Stimulated activated CD8-positive, alpha-beta memory T cell treated with anti-CD3 and anti-CD28 coated beads, Interleukin-7, amount 100 ng/mL, for 24 hours (primary cell): Measurements from ENCODE around the gene SPOP.
A peak's percentile ranks its signal among the peaks of the same experiment; 100 is the strongest.

ENCODE experiments used
- DNase-seq: peaks from one replicate; pipeline ENCODE4 v3.0.0-alpha.2; 2020; ENCODE audit warnings: low read depth

SPOP gene

DNA sequence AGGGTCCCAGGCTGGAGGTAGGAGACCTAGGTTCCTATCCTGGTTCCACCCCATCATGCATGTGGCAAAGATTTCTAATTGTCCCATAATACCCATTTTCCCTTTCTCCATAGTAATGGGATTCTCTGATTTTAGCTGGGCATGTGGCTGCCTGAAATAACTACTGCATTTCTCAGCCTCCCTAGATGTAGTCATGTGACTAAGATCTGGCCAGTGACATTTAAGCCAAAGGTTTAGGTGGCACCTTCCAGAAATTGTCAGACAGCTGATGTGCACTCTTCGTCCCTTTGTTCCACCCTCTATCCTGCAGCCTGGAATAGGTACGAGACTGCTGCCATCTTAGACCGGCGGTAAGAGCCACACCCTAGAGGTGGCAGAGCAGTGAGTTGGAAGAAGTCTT is 94.0 kb downstream of the SPOP start:
- no peak for DNase-seq

DNA sequence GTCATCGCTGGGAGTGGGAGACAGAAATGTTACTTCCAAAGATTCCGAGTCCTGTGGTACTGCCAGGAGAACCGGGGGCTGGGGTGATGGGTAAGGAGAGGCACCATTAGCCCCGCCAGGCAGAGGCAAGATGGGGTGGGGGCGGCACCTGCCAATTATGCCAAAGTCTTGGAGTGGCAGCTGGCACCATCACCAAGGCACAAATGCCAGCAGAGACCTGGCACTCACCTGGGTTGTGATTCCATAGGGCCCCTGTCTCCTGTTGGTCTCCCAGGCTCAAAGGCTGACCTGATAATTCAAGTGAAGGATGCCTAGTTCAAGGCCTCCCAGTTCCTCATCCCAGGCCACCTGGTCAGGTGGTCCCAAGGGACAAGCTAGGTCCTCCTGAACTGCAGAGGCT is 94.7 kb downstream of the SPOP start:
- no peak for DNase-seq

DNA sequence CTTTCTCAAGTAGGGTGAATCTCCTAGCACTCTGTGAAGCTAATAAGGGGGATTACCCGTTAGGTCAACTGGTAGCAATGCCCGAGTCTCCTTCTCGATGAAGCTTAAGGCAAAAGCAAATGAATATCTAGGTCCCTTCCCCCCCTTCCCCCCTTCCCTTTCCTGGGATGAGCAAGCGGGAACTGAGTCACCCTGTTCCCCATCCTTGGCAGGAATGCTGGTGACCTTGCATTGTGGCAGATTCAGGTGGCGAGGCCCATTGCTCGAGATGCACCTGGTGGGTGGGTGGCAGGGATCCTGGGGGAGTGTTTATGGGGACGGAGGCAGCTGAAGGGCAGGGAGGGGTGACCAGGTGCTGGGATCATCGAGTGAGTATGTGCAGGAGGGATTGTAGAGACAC is 95.1 kb downstream of the SPOP start:
- DNase-seq: no peak

DNA sequence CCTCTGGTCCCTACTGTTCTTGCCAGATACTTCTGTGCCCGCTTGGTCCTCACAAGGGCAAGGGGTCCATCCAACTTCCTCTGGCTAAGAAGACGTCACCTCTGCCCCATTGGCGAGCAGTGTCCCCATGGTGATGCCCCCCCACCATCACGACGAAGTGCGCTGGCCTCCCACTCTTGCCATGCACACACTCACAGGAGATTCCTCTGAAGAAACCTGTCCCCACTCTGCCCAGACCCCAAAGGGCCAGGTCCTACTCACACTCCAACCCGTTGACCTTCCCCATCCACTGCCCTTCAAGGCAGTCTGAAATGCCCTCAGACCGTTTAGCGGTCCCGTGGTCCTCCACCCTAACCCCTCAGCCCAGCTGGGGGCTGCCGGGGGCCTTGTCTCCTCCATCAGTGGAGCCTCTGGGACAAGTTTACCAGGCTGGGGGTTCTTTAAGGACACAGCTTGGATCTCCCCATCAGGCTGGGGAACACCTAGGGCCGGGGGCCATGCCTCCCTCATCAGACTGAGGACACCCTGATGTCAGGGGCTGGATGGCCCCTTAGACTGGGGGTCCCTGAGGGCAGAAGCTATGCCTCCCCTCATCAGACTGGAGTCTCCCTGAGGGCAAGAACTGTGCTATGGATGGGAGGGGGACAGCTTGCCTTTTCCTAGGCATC is 95.7 kb downstream of the SPOP start:
- no peak for DNase-seq

DNA sequence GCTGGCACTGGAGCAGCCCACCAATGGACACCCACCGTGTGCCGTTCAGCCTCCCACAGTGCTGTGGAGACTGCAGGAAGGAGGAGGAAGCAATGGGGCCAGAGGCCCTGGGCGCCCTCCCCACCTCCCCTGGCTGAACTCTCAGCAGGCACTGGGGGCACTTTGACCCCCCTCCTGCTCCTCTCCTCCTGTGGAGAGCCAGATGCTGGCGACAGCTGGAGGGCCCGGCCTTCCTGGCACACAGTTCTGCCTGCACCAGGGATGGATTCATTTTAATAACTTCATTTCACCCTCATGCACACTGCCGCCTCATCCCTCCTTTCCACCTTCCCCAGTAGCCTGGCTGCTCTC is 96.3 kb downstream of the SPOP start:
- DNase-seq: no peak

DNA sequence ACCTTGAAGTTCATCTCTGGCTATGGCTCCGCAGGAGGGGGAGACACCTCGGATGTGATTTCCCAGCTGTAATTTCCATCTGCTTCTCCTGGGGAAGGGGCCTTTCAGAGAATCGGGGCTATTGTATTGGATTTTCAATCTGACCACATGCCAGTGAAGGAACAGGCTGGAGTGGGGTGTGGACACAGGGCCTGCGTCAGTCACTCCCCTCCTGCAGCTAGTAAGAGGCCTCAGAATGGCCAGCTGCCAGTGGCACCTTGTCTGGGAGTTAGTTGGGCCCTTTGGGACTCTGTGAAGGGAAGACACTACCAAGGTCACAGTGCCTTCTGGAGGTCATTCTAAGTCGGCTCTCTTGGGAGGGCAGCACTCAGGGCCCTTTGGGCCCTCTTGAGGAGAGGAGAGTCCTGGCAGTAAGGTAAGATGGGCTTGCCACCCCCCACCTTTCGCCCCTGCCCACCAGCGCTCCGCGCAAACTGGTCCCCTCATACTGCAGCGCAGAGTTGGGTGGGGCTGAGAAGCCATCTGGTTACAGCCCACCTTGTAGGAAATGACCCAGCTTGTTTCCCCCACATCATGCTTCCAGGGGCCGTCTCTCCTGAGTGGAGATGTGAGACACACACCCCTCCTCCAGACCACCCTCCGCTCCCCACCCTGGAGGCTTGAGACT is 96.8 kb downstream of the SPOP start:
- no peak for DNase-seq

DNA sequence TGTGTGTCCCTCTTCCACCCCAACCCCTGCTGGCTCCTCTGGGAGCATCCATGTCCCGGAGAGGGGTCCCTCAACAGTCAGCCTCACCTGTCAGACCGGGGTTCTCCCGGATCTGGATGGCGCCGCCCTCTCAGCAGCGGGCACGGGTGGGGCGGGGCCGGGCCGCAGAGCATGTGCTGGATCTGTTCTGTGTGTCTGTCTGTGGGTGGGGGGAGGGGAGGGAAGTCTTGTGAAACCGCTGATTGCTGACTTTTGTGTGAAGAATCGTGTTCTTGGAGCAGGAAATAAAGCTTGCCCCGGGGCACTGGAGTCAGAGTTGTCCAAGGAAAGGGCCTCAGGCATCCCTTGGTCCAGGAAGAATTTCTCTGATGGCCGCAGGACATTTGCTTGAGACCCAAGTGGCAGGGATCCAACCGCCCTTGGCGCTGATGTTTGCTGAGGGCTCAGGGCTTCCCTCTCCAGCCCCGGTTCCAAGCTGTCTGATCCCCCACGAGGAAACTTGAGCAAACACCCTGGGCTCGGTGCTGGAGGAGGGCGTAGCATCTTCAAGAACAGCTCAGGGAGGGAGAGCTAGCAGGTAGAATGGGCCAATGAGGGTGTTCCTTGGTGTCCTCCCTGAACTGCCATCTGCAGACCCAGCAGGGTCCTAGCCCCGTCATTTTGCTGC is 97.7 kb downstream of the SPOP start:
- DNase-seq: no peak

DNA sequence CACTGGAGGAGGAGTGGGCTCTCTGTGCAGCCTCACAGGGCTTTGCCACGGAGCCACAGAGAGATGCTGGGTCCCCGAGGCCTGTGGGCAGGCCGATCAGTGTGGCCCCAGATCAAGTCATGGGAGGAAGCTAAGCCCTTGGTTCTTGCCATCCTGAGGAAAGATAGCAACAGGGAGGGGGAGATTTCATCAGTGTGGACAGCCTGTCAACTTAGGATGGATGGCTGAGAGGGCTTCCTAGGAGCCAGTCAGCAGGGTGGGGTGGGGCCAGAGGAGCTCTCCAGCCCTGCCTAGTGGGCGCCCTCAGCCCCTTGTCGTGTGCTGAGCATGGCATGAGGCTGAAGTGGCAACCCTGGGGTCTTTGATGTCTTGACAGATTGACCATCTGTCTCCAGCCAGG is 98.4 kb downstream of the SPOP start:
- DNase-seq: no peak

DNA sequence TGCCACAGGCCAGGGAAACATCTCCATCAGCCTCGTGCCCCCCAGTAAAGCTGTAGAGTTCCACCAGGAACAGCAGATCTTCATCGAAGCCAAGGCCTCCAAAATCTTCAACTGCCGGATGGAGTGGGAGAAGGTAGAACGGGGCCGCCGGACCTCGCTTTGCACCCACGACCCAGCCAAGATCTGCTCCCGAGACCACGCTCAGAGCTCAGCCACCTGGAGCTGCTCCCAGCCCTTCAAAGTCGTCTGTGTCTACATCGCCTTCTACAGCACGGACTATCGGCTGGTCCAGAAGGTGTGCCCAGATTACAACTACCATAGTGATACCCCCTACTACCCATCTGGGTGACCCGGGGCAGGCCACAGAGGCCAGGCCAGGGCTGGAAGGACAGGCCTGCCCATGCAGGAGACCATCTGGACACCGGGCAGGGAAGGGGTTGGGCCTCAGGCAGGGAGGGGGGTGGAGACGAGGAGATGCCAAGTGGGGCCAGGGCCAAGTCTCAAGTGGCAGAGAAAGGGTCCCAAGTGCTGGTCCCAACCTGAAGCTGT is 98.9 kb downstream of the SPOP start:
- no peak for DNase-seq

DNA sequence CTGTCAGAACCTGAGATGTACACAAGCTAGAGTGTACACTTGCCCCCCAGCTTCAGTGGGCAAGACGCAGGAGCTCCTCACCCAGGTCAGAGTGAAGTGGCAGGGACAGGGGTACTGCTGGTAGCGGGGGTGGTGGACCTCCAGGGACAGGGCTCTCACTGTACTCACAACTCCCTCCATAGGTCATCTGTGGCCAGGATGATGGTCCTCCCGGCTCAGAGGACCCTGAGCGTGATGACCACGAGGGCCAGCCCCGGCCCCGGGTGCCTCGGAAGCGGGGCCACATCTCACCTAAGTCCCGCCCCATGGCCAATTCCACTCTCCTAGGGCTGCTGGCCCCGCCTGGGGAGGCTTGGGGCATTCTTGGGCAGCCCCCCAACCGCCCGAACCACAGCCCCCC is 99.5 kb downstream of the SPOP start:
- no peak for DNase-seq

DNA sequence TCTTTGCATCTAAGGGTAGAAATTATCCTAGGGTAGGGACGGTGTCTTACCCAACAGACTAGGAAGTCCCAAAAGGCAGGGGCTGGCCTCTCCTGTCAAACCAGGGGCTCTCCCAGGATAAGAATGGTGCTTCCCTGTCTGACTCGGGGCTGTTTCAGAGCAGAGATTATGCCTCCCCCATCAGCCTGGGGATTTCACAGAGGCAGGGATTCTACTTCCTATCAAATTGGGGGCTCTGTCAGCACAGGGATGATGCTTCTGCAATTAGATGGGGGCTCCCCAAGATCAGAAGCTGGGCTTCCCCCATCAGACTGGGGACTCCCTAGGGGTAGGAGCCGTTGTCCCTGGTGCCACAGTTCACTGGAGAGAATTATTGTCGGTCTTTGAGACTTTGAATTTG is 99.9 kb downstream of the SPOP start:
- DNase-seq: no peak

DNA sequence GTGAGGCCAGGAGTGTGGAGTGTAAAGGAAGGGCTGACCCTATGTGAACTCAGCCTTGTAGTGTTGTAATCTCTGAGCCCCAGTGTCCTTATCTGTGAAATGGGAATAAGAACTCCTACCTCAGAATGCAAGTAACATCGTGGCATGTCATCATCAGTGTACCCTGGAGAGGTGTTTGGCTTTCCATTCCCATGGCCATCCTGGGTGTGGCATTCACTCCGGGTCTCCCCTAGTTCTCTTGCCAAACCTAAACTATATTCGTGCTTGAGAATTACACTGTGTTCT is 100.3 kb downstream of the SPOP start:
- no peak for DNase-seq

DNA sequence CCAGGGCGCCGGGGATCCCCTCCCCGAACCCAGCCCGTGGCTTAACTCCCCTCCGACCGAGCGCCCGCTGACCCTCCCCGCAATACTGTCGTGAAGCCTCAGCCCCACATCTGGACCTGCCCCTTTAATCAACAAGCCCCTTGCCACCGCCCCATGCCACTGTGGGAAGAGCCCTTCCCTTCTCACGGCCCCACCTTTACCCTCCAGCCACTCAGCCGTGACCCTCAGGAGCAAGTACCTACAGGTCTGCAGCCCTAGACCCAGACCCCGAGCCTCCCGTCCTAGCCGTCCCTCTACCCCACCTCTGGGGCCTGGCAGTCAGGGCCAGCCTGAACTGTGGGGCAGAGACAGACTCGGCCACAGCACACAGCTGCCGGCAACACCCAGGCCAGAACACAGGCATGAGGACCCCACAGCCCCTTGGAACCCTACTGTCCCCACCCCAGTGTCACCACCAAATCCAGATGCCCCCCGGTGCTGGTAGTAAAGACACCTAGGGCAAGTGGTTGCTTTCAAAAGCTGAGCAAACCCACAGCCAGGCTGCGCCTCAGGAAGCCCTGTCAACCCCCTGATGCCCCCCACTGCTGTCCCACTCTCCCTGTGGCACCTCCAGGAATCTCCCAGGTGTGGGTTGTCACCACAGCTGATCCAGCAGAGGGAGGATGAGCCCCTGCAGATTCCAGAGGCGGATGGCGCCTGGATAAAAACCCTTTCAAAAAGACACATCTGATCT is 100.8 kb downstream of the SPOP start:
- DNase-seq: no peak

DNA sequence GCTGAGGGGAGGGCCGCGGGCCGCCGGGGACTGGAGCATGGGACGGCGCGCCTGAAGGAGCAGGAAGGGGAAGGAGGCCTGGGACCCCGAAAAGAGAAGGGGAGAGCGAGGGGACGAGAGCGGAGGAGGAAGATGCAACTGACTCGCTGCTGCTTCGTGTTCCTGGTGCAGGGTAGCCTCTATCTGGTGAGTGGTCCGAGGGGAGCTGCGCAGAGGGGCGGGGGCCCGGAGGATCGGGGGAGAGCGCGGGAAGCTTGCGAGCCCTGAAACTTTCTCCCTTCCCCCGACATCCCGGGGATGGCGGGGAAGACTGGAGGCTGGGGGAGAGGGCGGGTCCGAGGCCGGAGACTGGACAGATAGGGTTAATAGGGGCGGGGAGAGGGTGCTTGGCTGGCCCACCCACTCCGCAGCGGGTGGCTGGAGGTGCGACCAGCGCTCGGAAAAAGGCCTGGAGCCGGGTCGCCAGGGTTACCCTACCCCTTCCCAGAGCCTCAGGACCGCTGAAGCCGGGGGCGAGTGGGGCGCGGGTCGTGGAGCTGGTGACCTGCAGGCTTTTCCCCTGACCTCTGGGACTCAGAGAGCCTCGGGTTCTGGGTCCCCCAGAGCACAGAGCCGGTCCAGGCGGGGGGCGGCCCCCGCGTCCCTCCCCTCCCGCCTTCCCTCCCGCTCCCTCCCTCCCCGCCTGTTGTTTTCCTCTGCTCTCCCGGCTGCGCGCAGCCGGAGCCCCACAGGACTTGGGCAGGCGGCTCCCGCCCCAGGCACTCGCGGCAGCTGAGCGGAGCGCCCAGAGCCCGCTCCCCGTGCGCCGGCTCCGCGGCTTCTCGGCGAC is 101.6 kb downstream of the SPOP start:
- DNase-seq: no peak

DNA sequence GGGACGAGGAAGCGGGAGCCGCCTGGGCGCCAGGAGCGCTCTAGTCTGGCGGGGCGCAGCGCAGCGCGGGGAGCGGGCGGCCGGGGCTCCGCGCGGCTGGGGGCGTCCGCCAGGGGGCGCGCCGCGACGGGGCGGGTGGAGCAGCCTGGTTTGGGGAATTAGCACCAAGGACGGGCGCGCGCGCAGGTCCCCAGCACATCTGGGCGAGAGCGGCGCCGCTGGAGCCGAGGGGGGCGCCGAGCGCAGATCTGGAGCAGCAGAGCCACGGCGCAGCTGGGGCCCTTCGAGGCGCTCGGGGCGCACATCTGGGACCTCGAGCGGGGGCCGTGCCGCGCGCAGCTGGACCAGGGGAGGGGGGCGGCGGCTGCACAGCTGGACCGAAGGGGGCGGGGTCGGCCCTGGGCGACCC is 102.2 kb downstream of the SPOP start, which contains the start of gene NXPH3:
Gene NXPH3 (plus strand): TSS at position 193 of the 409 bp plus-strand sequence. CDS start 349 bp downstream, outside the sequence.
- DNase-seq: peak; percentile 37

DNA sequence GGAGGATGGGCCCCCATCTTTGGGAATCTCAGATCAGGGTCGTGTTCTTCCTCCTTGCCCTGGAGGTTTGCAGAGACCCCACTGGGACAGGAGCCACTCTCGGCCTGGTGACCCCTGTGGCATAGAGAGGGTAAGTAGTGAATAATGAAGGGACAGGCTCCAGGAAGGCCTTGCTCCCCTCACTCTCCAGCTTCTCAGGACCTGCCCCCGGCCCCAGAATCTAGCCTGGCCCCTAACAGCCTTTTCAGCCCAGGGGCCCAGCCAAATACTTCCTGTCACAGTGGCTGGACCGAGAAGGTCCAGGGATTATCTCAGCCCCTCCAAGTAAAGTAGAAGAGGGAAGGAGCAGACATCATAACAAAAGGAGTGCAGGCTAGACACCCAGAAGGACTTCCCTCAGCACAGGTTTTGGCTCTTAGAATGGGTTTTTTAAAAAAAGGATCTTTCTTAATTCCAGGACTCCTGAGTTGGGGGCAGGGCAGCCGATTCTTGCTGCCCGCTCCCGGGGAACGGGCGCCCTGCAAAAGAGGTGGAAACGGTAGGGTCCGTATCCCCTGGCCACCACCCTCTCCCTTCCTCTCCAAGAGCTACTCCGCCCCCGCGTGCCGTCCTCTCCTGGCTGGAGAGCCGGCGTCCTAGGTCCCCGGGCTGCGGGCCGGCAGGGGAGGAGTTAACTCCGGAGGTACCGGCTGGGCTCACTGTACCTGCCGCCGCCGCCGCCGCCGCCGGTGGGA is 102.8 kb downstream of the SPOP start:
- DNase-seq: no peak

DNA sequence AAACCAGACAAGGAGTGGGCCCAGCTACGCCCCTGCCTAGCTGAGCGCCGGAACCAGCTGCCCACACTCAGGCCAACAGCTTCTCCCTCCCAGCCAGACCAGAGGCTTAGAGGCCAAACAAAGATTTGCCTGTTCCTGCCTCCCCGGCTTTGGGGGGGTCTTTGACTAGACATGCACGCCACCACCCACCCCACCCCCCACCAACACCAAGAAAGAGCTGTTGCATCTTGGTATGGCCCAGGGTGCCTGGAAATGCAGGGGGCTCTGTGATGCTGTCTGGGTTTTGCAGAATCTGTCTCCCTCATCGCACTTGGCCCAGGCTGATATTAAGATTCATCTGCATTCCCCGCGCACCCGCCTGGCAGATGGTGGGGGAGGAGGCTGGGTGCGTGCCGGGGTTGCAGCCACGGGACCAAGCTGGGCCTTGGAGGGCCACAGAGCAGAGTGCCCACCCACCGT is 103.5 kb downstream of the SPOP start:
- DNase-seq: no peak

DNA sequence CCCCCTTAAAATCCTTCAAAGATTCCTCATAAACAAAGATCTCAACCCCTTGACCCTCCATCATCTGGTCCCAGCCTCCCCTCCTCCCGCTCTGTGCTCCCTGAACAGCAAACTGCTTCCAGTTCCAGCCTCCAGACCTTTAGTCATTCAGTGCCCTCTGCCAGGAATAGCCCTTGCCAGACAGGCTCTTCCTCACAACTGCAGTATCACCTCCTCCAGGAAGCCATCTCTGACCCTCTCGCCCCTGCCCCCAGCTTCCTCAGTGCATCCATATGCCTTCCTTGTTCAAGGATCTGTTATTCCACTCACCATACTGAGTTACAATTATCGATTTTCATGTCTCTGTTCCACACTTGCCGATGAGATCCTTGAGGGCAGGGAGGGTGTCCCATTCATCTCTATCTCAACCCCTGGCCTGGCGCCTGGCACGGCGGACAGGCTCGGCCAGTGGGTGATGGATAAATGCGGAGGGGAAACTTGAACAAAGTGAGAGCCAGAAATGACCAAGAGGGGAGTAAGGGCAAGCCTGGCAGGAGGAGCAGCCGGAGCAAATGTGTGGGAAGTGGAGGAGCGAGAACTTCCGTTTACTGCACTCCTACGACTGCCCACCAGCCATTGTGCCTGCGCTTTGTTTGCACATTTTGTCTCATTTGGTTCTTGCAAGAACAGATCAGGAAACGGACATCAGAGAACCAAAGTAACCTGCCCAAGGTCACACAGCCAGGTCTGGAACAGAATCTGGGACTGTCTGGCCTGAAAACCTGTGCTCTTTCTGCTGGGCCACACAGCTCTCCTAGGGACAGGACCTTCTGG is 104.2 kb downstream of the SPOP start:
- no peak for DNase-seq

DNA sequence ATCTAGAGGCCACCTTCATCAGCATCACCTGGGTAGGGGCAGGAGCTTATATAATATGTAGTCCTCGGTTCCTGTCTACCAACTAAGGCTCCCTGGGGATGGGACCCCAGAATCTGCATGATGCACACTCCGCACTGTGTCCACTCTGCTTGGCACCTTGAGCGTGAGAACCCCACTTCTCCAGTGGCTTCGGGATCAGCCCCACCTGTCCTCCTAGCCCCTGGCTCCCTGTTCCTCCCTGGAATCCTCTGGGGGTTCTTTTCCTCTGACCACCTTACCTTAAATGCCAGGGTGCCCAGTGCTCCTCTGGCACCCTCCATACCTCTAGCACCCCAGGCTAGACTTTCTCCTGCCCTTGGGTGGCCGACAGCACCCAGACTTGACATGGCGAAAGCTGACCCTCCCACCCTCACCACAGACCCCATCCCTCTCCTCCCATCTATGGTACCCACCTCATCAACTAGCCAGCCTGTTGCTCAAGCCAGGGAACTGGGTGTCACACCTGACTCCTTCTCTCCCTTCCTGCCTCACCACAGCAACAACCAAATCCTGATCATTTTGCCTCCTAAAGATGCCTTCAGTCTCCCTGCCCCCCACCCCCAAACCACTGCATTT is 105.0 kb downstream of the SPOP start:
- no peak for DNase-seq

DNA sequence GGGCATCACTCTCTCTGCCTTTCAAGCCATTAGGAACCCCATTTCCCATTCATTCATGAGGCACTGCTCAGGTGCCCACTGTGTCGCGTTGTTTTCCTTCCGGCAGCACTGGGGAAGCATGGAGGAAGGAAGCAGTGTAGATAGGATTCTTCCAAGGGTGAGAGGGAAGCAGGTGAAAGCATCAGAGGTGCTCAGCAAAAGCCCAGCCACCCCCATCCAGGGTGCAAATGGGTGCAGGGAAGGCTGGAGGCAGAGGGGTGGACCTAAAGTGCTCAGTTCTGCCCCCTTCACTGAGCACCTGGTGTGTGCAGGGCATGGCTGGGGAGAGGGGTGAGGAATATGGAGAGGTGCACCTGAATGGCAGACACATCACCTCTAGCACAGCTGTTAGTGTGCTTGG is 105.7 kb downstream of the SPOP start:
- no peak for DNase-seq
